ENCODE results near the gene KMT2E. TPM values are rescaled to one million over a fixed set of nuclear protein-coding genes. Genes with fewer than 3 reads are reported as not detected.
A peak's percentile ranks its signal among the peaks of the same experiment; 100 is the strongest.

The KMT2E gene
- total RNA-seq, 1 donor from 2014 or later: 62.5 TPM

DNA sequence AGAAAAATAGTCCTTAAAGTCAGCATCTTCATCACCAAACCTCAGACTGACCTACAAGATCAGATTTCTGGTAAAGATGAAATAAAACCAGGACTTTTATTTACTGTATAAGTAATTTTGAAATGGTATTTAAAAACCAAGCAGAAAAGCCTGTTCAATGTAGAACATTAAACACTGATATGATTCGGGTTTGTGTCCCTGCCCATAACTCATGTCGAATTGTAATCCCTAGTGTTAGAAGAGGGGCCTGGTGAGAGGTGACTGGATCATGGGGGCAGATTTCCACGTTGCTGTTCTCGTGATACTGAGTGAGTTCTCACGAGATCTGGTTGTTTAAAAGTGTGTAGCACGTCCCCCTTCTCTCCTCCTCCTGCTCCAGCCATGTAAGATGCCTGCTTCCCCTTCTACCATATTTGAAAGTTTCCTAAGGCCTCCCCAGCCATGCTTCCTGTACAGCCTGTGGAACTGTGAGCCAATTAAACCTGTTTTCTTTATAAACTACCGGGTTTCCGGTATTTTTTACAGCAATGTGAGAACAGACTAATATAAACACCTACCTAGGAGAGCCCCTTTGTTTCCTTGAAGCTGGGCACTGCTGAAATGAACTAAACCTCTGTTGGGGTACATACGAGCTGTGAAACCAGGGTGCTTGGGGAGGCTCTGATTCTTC is 120.1 kb downstream of the KMT2E start:
- no peak overlapping the region for H3K4me3 ChIP-seq (ENCODE audit: insufficient read depth, low read depth, low read length)
- no peaks in the 10 kb centered on the region for H3K9me3 ChIP-seq (ENCODE audit: insufficient read depth, low read depth, low read length)
- H3K36me3 ChIP-seq (ENCODE audit: insufficient read depth, low read length): peaks cover 7% of the 10 kb centered on the region
- H3K79me2 ChIP-seq (ENCODE audit: insufficient read depth, low read length): peaks cover 15% of the 10 kb centered on the region
- H2AFZ ChIP-seq (ENCODE audit: low read depth, low read length): no peak overlapping the region
- no peak overlapping the region for H3K4me2 ChIP-seq (ENCODE audit: low read length)
- DNase-seq (ENCODE audit: low read depth) (no peak), FAIRE-seq (no peak)
- no peak for TF ChIP-seq EZH2 (IDR thresholded peaks at IDR 0.05; ENCODE audit: insufficient read depth, low read length)
- TF ChIP-seq, protein P1, sequence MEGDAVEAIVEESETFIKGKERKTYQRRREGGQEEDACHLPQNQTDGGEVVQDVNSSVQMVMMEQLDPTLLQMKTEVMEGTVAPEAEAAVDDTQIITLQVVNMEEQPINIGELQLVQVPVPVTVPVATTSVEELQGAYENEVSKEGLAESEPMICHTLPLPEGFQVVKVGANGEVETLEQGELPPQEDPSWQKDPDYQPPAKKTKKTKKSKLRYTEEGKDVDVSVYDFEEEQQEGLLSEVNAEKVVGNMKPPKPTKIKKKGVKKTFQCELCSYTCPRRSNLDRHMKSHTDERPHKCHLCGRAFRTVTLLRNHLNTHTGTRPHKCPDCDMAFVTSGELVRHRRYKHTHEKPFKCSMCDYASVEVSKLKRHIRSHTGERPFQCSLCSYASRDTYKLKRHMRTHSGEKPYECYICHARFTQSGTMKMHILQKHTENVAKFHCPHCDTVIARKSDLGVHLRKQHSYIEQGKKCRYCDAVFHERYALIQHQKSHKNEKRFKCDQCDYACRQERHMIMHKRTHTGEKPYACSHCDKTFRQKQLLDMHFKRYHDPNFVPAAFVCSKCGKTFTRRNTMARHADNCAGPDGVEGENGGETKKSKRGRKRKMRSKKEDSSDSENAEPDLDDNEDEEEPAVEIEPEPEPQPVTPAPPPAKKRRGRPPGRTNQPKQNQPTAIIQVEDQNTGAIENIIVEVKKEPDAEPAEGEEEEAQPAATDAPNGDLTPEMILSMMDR (IDR thresholded peaks at IDR 0.05; ENCODE audit: insufficient read depth, low read depth, low read length): no peak
- Mint-ChIP-seq H3K4me3 (ENCODE audit: unreplicated experiment) (no peak overlapping the region), H3K9me3 (ENCODE audit: unreplicated experiment) (no peaks in the 10 kb centered on the region), H3K27ac (ENCODE audit: unreplicated experiment) (no peak overlapping the region), H3K36me3 (ENCODE audit: low read depth, unreplicated experiment) (peaks cover 20% of the 10 kb centered on the region), H3K4me1 (ENCODE audit: low read depth, unreplicated experiment) (peaks cover 20% of the 10 kb centered on the region), H3K27me3 (ENCODE audit: low read depth, unreplicated experiment) (no peaks in the 10 kb centered on the region)
- no peak overlapping the region for H3K27ac ChIP-seq (ENCODE audit: low read depth, low read length)
- peaks cover 83% of the 10 kb centered on the region for H4K20me1 ChIP-seq (ENCODE audit: insufficient read depth, low read length)
- no peak overlapping the region for H3K9ac ChIP-seq (ENCODE audit: low read length)
- no peaks in the 10 kb centered on the region for H3K27me3 ChIP-seq (ENCODE audit: insufficient read depth, low read length)
- no peaks in the 10 kb centered on the region for H3K4me1 ChIP-seq (ENCODE audit: insufficient read depth, low read length)

DNA sequence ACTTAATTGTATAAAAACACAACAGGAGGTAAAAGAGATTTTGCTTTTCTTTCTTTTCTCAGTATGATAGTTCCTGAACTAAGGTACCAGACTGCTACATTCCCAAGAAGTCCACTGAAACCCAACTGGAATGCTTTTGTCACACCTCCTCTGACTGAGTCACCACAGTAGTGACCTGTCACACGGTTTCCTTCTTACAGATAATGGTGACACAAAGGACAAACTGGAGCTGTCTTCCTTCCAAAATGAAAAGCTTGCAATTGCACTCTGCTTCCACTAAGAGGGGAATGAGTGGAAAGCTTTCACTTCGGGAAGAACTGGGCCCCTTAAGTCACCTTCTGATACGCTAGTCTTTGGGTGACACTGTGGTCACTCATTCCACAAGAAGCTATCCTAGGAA is 122.2 kb downstream of the KMT2E start:
- no peak overlapping the region for H3K4me3 Mint-ChIP-seq (ENCODE audit: unreplicated experiment)
- Histone ChIP-seq H4K20me1 (ENCODE audit: insufficient read depth, low read length) (peaks cover 80% of the 10 kb centered on the region), H3K4me2 (ENCODE audit: low read length) (no peak overlapping the region), H3K4me1 (ENCODE audit: insufficient read depth, low read length) (no peaks in the 10 kb centered on the region), H2AFZ (ENCODE audit: low read depth, low read length) (no peak overlapping the region), H3K27ac (ENCODE audit: low read depth, low read length) (no peak overlapping the region), H3K9ac (ENCODE audit: low read length) (no peak overlapping the region), H3K4me3 (ENCODE audit: insufficient read depth, low read depth, low read length) (no peak overlapping the region), H3K27me3 (ENCODE audit: insufficient read depth, low read length) (no peaks in the 10 kb centered on the region), H3K9me3 (ENCODE audit: insufficient read depth, low read depth, low read length) (no peaks in the 10 kb centered on the region), H3K36me3 (ENCODE audit: insufficient read depth, low read length) (peaks cover 7% of the 10 kb centered on the region), H3K79me2 (ENCODE audit: insufficient read depth, low read length) (peaks cover 12% of the 10 kb centered on the region)
- no peaks in the 10 kb centered on the region for H3K9me3 Mint-ChIP-seq (ENCODE audit: unreplicated experiment)
- DNase-seq (ENCODE audit: low read depth) (no peak), FAIRE-seq (no peak)
- H3K4me1 Mint-ChIP-seq (ENCODE audit: low read depth, unreplicated experiment): peaks cover 12% of the 10 kb centered on the region
- H3K36me3 Mint-ChIP-seq (ENCODE audit: low read depth, unreplicated experiment): peaks cover 20% of the 10 kb centered on the region
- no peaks in the 10 kb centered on the region for H3K27me3 Mint-ChIP-seq (ENCODE audit: low read depth, unreplicated experiment)
- H3K27ac Mint-ChIP-seq (ENCODE audit: unreplicated experiment): peak overlapping the region; percentile 8
- TF ChIP-seq EZH2 (IDR thresholded peaks at IDR 0.05; ENCODE audit: insufficient read depth, low read length): no peak
- TF ChIP-seq, protein P1 (IDR thresholded peaks at IDR 0.05; ENCODE audit: insufficient read depth, low read depth, low read length): peak; percentile 12

DNA sequence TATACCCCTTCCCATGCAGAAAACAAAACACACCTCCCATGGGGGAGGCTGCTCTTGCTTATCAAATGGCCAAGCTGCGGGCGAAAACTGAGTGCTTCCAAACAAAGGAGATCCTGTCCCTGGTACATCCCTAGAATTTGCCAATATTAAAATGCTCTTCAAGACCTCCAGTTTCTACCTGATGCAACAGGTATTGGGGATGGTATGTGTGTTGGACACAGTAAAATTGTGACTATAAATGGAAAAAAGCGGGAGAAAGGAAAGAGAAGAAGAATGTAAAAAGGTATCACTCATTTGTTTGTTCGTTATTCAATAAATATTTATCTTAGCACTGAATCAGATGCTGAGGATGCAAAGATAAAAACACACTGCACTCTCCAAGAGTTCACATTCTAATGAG is 123.9 kb downstream of the KMT2E start:
- DNase-seq (ENCODE audit: low read depth) (no peak), FAIRE-seq (no peak)
- Mint-ChIP-seq H3K4me3 (ENCODE audit: unreplicated experiment) (no peak overlapping the region), H3K27ac (ENCODE audit: unreplicated experiment) (no peak overlapping the region), H3K36me3 (ENCODE audit: low read depth, unreplicated experiment) (peaks cover 20% of the 10 kb centered on the region), H3K27me3 (ENCODE audit: low read depth, unreplicated experiment) (no peaks in the 10 kb centered on the region), H3K9me3 (ENCODE audit: unreplicated experiment) (no peaks in the 10 kb centered on the region), H3K4me1 (ENCODE audit: low read depth, unreplicated experiment) (peaks cover 4% of the 10 kb centered on the region)
- Histone ChIP-seq H3K9ac (ENCODE audit: low read length) (no peak overlapping the region), H3K27me3 (ENCODE audit: insufficient read depth, low read length) (no peaks in the 10 kb centered on the region), H3K79me2 (ENCODE audit: insufficient read depth, low read length) (peaks cover 9% of the 10 kb centered on the region), H3K4me1 (ENCODE audit: insufficient read depth, low read length) (no peaks in the 10 kb centered on the region), H2AFZ (ENCODE audit: low read depth, low read length) (no peak overlapping the region), H3K4me3 (ENCODE audit: insufficient read depth, low read depth, low read length) (no peak overlapping the region), H3K4me2 (ENCODE audit: low read length) (no peak overlapping the region), H3K9me3 (ENCODE audit: insufficient read depth, low read depth, low read length) (no peaks in the 10 kb centered on the region), H3K36me3 (ENCODE audit: insufficient read depth, low read length) (peaks cover 7% of the 10 kb centered on the region), H4K20me1 (ENCODE audit: insufficient read depth, low read length) (peaks cover 67% of the 10 kb centered on the region), H3K27ac (ENCODE audit: low read depth, low read length) (no peak overlapping the region)
- TF ChIP-seq EZH2 (IDR thresholded peaks at IDR 0.05; ENCODE audit: insufficient read depth, low read length): no peak
- TF ChIP-seq, protein P1 (IDR thresholded peaks at IDR 0.05; ENCODE audit: insufficient read depth, low read depth, low read length): no peak
